BLaER1 (cell line): ENCODE measurements around the gene NDUFS6.

Experiments used
- H3K27ac ChIP-seq: shearing (Covaris generic); formaldehyde crosslinking; 2 replicates; pipeline ENCODE4 v1.8.1; 2022
- H3K27me3 ChIP-seq: shearing (Covaris generic); formaldehyde crosslinking; 2 replicates; pipeline ENCODE4 v1.8.1; 2022
- H3K36me3 ChIP-seq: shearing (Covaris generic); formaldehyde crosslinking; 2 replicates; pipeline ENCODE4 v1.8.1; 2022
- H3K4me1 ChIP-seq: shearing (Covaris generic); formaldehyde crosslinking; 2 replicates; pipeline ENCODE4 v1.8.1; 2022
- H3K4me2 ChIP-seq: shearing (Covaris generic); formaldehyde crosslinking; 2 replicates; pipeline ENCODE4 v1.8.1; 2022
- H3K4me3 ChIP-seq: shearing (Covaris generic); formaldehyde crosslinking; 2 replicates; pipeline ENCODE4 v1.8.1; 2022
- H3K9ac ChIP-seq: shearing (Covaris generic); formaldehyde crosslinking; 2 replicates; pipeline ENCODE4 v1.8.1; 2022
- H3K9me3 ChIP-seq: shearing (Covaris generic); formaldehyde crosslinking; 2 replicates; pipeline ENCODE4 v1.8.1; 2022
- H4K20me1 ChIP-seq: shearing (Covaris generic); formaldehyde crosslinking; 2 replicates; pipeline ENCODE4 v1.8.1; 2022
- Cebpa-rat ChIP-seq: shearing (Covaris generic); IDR thresholded peaks from 2 replicates; pipeline ENCODE4 v1.8.1; 2022

Gene NDUFS6

DNA sequence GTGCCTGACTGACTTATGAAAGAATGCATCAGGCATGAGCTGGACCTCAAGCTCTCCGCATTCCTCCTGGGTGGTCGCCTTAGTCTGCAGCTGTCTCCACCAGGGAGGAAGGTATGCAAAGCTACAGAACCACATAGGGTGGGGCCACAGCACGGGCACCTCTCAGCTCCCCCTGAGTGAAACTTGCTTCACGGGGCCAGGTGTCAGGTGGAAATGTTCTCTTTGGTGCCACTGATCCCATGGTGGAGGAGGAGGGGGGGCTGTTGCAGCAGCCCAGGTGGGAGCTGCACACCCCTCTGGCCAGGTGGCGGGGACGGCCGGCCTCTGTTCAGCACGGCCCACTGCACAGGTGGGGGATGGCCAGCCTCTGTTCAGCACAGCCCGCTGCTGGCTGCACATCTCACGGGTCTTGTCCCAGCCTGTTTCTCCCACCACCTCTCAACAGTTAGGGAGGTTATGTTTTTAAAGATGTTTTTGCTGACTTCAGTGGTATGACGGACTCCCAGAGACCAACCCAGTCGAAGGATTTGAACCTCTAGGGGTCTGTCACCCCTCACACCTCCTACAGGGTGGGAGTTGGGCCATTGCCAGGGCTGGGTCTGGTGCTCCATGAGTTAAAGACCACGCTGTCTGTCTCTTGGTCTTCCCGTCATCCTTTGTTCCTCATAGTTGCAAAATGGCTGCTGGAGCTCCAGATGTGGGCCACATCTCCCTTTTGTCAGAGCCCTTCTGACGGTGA is 35.9 kb upstream of the NDUFS6 start:
- no peak for TF ChIP-seq Cebpa-rat
- 0 out of 2 replicates have a peak, but pooled peaks cover 5% of the 10 kb centered on the region for H3K27me3 ChIP-seq
- peak overlapping the region; percentile 89 for H3K4me2 ChIP-seq
- H3K4me3 ChIP-seq, result no peak overlapping the region
- H3K27ac ChIP-seq, result no peak overlapping the region
- no peaks in the 10 kb centered on the region for H4K20me1 ChIP-seq
- H3K9me3 ChIP-seq, result no peaks in the 10 kb centered on the region
- H3K9ac ChIP-seq, result no peak overlapping the region
- peaks cover 54% of the 10 kb centered on the region for H3K4me1 ChIP-seq
- H3K36me3 ChIP-seq, result no peaks in the 10 kb centered on the region

DNA sequence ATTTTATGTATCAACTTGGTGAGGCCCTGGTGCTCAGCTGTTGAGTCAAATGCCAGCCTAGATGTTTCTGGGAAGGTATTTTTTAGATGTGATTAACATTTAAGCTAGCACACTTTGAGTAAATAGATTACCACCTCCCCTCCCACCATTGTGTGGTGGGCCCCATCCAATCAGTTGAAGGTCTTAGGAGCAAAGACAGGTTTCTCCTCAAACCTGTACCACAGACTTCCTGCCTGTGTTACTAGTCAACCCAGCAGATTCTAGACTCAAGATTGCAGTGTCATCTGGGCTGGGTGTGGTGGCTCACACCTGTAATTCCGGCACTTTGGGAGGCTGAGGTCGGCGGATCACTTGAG is 35.3 kb upstream of the NDUFS6 start:
- Histone ChIP-seq H3K4me2 (no peak overlapping the region; the same call in 1 of the 2 replicates), H3K27me3 (0 out of 2 replicates have a peak, but pooled peaks cover 3% of the 10 kb centered on the region), H3K36me3 (no peaks in the 10 kb centered on the region), H3K27ac (no peak overlapping the region), H4K20me1 (no peaks in the 10 kb centered on the region), H3K9ac (no peak overlapping the region), H3K4me1 (peaks cover 48% of the 10 kb centered on the region), H3K9me3 (no peaks in the 10 kb centered on the region), H3K4me3 (no peak overlapping the region)
- TF ChIP-seq Cebpa-rat, result no peak

DNA sequence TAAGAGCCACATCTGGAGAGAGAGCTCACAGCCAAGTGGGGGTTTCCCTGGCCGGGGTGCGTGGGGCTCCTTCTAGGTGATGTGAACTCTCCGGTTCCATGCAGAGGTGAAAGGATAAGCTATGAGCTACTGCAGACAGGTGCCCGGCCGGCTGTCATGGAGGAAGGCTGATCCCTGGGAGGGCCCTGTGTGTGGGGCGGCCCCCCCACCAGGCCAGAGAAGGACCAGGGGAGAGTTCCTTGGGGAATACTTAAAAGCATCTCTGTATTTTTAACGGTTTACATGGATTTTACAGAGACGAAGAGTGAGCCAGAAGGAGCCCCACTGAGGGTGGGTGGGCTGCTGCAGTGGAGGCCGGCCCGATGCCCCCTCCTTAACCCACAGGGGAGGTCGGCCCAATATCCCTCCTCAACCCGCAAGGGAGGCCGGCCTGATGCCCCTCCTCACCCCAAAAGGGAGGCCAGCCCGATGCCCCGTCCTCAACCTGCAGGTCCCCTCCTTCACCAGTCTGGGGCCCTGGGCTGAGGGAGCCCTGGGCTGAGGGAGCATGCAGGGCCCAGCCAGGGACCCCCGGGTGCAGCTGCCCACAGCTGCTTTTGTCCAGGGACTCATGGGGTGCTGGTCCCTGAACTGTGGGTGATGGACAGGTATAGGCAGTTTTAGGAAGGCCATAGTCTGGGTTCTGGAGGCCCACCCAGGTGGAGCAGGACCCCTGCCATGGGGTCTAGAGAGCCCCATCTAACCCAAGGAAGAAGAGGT is 33.5 kb upstream of the NDUFS6 start:
- H3K27ac ChIP-seq, result no peak overlapping the region
- no peaks in the 10 kb centered on the region for H3K27me3 ChIP-seq
- no peaks in the 10 kb centered on the region for H3K9me3 ChIP-seq
- no peaks in the 10 kb centered on the region for H3K36me3 ChIP-seq
- H3K9ac ChIP-seq, result no peak overlapping the region
- no peak for TF ChIP-seq Cebpa-rat
- H3K4me1 ChIP-seq, result peaks cover 35% of the 10 kb centered on the region
- no peak overlapping the region for H3K4me3 ChIP-seq
- H3K4me2 ChIP-seq, result no peak overlapping the region
- no peaks in the 10 kb centered on the region for H4K20me1 ChIP-seq

DNA sequence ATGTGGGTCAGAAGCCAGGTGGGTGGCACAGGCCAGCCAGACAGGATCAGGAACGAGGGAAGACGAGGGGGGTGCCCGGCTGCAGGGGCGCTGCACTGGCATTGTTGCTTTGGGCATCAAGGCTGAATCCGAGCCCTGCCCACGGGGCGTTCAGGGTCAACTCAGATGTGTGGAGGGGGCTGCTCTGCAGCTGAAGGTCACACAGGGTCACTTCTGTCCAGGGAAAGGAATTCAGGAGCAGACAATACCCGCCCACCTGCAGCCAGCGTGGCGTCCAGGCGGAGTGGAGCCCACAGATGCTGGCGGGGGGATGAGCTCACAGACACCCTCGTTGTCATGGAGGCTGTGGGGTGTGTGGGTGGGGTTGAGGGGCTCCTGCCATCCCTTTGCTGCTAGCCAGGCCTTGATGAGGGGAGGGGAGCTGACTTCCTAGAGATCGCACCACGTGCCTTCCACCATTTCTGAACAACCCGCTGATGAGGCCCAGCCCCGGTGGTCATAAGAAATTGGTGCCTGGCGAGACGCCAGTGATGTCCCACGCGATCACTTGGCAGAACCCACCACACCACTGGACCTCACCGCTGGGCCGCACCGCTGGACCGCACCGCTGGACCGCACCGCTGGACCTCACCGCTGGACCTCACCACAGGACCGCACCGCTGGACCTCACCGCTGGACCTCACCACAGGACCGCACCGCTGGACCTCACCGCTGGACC is 32.8 kb upstream of the NDUFS6 start:
- no peaks in the 10 kb centered on the region for H3K36me3 ChIP-seq
- no peak overlapping the region for H3K9ac ChIP-seq
- no peak overlapping the region for H3K27ac ChIP-seq
- no peak overlapping the region for H3K4me2 ChIP-seq
- H3K4me3 ChIP-seq, result no peak overlapping the region
- H3K27me3 ChIP-seq, result no peaks in the 10 kb centered on the region
- H3K9me3 ChIP-seq, result no peaks in the 10 kb centered on the region
- no peaks in the 10 kb centered on the region for H4K20me1 ChIP-seq
- no peak for TF ChIP-seq Cebpa-rat
- peaks cover 28% of the 10 kb centered on the region for H3K4me1 ChIP-seq

DNA sequence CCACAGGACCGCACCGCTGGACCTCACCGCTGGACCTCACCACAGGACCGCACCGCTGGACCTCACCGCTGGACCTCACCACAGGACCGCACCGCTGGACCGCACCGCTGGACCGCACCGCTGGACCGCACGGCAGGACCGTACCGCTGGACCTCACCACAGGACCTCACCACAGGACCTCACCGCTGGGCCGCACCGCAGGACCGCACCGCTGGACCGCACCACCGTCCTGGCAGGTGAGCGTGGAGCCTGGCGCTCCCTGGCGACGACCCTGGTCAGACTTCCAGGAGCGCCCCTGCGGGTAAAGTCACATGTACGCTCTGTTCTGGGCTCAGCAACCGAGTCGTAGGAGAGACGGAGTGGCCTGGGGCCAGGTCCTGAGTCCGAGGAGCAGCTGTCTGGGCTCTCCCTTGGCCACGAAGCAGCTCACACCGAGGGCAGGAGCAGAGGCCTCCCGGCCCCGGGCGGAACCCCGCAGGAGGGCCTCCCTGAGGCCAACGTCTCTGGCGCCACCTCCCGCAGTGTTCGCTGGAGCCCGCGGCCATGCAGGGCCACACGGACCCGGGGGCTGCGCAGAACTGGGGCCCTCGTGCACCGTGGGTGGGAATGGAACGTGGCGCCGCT is 32.1 kb upstream of the NDUFS6 start:
- Histone ChIP-seq H3K4me2 (no peak overlapping the region), H3K9ac (no peak overlapping the region), H3K27ac (no peak overlapping the region), H3K9me3 (no peaks in the 10 kb centered on the region), H4K20me1 (no peaks in the 10 kb centered on the region), H3K27me3 (no peaks in the 10 kb centered on the region), H3K36me3 (no peaks in the 10 kb centered on the region), H3K4me3 (no peak overlapping the region), H3K4me1 (peaks cover 21% of the 10 kb centered on the region)
- no peak for TF ChIP-seq Cebpa-rat

DNA sequence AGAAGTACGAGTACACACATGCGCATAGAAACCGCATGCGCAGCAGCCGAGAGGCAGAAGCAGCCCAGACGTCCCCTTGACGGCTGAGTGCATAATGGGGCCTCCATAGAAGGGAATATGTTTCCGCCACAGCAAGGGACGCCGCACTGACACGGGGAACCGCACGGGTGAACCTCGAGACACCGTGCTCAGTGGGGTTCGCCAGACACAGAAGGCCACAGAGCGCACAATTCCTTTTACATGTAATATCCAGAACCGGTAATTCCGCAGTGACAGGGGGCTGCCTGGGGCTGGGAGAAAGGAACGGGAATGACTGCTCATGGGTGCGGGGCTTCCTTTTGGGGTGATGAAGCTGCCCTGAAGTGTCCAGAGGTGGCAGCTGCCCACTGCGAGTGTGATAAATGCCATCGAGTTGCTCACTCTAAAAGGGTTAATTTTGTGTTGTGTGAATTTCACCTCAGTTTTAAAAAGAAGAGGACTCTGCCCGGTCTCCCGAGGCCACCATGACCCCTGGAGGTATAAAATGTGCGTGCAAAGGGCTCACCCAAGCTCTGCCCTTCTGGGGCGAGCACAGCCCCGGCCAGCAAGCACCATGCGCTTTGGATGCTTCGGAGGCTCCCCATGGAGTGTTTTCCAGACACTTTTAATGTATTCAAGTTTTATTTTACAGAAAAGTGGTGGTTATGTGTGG is 31.3 kb upstream of the NDUFS6 start:
- Histone ChIP-seq H3K27me3 (no peaks in the 10 kb centered on the region), H4K20me1 (no peaks in the 10 kb centered on the region), H3K4me2 (no peak overlapping the region), H3K9ac (no peak overlapping the region), H3K36me3 (no peaks in the 10 kb centered on the region), H3K4me3 (no peak overlapping the region), H3K9me3 (no peaks in the 10 kb centered on the region), H3K4me1 (peaks cover 13% of the 10 kb centered on the region), H3K27ac (no peak overlapping the region)
- TF ChIP-seq Cebpa-rat, result no peak

DNA sequence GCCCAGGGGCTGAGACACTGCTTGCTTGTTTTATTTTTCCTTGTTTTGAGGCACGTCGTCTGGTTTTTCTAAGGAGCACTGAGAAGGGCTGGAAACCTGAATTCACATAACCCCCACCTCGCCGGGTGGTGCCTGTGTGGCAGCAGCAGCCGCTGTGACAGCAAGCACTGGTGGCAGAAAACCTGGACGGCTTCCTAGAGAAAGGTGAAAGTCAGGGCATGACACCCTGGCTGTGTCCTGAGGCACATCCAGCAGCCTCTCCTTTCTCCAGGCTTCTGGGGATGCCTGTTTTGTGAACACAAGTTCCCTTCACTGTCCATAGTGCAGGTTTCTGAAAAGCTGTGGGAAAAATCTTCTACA is 30.8 kb upstream of the NDUFS6 start:
- H3K9me3 ChIP-seq, result no peaks in the 10 kb centered on the region
- no peaks in the 10 kb centered on the region for H3K27me3 ChIP-seq
- H4K20me1 ChIP-seq, result no peaks in the 10 kb centered on the region
- H3K4me2 ChIP-seq, result no peak overlapping the region
- no peak overlapping the region for H3K4me3 ChIP-seq
- TF ChIP-seq Cebpa-rat, result no peak
- no peaks in the 10 kb centered on the region for H3K36me3 ChIP-seq
- H3K4me1 ChIP-seq, result peaks cover 8% of the 10 kb centered on the region
- H3K27ac ChIP-seq, result no peak overlapping the region
- H3K9ac ChIP-seq, result no peak overlapping the region

DNA sequence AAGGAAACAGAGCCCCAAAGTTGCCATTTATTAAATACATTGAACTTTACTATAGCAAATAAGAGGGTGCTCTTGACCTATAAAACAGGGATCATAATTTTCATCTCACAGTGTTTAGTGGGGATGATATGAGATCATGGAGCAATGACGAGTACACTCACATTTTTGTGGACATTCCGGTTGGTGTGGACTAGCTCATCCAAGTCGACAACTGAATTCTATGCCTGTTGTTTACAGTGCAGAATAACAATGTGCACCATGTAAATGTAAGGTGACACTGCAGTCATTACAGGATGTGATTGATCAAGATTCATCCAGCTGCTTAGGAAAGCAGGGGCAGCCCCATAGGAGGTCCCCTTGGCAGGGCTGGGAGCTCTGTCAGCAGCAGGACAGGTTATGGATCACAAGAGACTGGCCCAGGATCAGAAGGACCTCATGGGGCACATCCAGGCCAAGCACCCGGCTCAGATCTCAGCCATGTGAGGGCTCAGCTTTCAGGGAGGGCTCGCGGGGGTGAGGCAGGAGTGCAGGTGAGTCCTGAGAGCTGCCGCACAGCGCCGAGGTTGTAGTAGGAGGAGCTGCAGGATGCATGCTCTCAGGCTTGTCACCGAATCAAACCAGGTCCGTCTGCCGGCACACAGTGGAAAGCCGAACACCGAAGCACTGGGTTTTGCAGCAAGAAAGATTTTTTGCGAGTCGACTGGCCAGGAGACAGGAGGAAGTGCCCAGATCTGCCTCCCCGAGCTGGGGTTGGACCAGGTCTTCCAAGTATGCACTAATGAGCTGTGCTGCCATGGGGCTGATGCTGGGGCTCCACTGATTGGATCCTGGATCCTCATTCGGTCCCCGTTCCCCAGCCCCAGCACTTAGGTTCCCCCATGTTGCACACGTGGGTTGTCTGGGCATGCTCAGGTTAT is 29.8 kb upstream of the NDUFS6 start:
- no peak overlapping the region for H3K4me3 ChIP-seq
- H3K27ac ChIP-seq, result no peak overlapping the region
- H3K27me3 ChIP-seq, result no peaks in the 10 kb centered on the region
- H3K9ac ChIP-seq, result no peak overlapping the region
- no peaks in the 10 kb centered on the region for H3K9me3 ChIP-seq
- TF ChIP-seq Cebpa-rat, result no peak
- no peak overlapping the region for H3K4me2 ChIP-seq
- H3K36me3 ChIP-seq, result no peaks in the 10 kb centered on the region
- 0 out of 2 replicates have a peak, but pooled peaks cover 6% of the 10 kb centered on the region for H3K4me1 ChIP-seq
- no peaks in the 10 kb centered on the region for H4K20me1 ChIP-seq
